ENCODE data around the gene TNNT1.
"Not testable (repeated sequence)": the region's sequence is repeated elsewhere in the genome, so short reads cannot be mapped to it uniquely, and the experiment has no call there.

The TNNT1 gene, protein sequence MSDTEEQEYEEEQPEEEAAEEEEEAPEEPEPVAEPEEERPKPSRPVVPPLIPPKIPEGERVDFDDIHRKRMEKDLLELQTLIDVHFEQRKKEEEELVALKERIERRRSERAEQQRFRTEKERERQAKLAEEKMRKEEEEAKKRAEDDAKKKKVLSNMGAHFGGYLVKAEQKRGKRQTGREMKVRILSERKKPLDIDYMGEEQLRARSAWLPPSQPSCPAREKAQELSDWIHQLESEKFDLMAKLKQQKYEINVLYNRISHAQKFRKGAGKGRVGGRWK

DNA sequence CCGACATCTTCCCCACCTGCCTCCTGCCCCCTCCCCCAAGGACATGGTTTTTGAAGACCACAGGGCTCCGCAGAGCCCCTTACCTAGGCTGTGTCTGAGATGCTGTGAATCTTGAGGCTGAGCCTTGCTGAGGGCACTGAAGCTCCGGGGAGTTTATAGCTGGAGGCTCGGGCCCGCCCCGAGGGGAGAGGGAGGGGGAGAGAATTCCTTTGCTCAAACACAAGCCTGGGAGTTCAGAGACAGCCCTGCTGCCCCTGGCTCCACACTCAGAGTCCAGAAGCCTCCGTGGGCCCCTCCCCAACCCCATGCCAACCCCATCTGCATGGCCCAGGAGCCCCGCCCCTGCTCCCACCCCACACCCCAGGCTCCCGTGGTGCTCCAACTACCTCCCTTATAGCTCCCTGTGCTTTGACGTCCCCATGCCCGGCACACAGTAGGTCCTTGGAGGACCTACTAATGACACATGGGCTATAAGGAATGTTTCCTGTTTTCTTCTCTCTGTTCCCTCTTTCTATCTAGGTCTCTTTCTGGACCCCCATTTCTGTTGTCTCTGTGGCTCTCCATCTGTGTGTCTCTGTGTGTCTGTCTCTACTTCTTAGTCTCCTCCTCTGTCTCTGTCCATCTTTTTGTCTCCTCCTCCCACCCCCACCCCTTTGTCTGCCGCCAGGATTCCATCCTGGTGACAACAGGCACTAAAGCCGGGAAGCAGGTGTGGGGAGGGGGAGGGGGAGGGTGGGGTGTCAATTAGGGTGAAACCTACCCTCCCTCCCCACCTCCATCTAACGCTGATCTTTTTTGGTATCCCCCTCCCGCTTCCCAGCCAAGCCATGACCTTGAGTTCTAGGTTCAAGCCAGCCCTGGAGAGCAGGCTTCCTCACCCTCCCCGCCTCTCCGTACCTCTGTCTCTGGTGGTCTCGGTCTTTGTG is at the start of gene TNNT1:
Gene TNNT1, minus strand, starts transcription at position 129 of the 926 bp plus-strand sequence. CDS start 2,049 bp downstream, outside the sequence.
- DNase-seq (ENCODE audit: low read depth in 2 of 2): no peak

DNA sequence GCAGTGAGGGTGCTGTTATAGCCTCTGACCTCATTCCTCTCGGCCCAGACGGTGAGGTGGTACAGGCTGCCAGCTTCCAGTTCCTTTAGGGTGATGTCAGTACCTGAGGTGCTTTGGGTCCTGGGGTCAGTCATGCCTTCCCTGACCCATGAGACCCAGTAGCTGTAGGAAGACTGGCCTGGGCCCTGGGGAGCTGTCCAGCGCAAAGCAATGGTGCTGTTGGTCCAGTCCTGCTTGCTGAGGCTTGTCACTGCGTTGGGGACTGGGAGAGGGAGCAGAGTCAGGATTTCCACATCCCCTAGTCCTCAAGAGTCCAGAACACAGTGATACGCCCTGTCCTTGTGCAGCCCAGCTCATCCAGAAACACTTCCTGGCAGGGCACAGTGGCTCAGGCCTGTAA is 49.6 kb upstream of the TNNT1 start:
- no peak for DNase-seq (ENCODE audit: low read depth in 2 of 2)

DNA sequence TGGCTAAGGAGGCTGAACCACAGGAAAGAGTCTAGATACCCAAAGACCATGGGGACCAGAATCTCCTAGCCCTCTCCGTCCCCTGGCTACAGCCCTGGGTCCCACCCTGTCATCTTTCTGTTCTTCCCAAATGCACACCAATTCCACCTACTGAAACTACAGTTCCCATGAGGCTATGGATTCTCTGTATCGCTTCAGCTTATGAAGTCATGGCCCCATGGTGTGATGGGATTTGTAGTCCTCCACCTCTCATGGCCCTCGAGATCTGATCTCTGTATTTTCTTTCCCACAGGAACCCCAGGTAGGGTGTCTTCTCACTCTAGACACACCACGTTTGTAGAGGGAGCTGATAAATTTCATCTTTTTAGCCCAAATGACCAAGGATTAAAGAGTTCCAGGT is 48.5 kb upstream of the TNNT1 start:
- DNase-seq (ENCODE audit: low read depth in 2 of 2): no peak

DNA sequence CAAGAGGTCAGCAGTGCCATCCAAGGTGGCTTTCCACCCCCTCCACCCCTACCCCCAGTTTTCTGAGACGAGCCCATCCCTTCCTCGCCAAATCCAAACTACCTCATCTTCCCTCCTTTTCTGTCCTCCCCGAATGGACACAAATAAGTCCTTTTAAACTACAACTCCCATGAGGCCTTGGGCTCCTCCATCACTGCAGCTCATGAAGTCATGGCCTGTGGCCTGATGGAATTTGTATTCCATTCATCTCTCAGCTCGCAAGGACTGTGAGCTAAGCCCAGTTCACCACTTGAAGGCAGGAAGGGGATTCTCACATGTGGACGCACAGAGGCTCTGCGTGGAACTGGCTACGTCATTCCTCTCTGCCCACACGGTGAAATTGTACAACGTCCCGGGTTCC is 47.8 kb upstream of the TNNT1 start:
- DNase-seq (ENCODE audit: low read depth in 2 of 2): no peak

DNA sequence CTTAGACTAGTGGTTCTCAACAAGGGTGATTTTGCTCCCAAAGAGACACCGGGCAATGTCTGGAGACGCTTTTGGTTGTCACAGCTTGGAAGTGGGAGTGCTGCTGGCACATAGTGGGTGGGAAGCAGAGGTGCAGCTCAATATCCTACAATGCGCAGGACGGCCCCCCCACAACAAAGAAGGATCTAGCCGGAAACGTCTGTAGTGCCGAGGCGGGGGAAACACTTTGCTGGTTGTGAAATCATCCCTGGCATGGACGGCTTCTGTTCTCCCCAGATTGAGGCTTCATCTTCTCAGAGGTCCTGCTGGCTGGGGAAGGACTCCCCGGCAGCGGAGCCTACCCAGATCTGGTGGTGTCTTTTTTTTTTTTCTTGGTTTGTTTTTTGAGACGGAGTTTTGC is 44.5 kb upstream of the TNNT1 start:
- no peak for DNase-seq (ENCODE audit: low read depth in 2 of 2)

DNA sequence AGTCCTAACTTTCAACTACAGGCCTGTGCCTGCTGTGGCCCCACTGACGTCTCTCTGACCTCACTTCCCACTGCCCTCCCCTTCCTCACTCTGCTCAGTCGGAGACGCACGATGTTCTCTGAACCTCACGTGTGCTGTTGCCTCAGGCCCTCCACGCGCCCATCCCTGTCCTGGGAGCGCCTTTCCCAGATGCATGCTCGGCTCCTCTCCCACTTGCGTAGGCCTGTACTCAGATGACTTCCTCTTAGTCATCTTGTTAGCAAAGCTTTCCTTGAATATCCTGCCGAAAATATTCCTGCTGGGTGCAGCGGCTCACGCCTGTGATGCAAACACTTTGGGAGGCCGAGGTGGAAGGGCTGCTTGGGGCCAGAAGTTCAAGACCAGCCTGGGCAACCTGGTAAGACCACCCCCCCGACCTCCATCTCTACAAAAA is 40.4 kb upstream of the TNNT1 start:
- DNase-seq (ENCODE audit: low read depth in 2 of 2): no peak

DNA sequence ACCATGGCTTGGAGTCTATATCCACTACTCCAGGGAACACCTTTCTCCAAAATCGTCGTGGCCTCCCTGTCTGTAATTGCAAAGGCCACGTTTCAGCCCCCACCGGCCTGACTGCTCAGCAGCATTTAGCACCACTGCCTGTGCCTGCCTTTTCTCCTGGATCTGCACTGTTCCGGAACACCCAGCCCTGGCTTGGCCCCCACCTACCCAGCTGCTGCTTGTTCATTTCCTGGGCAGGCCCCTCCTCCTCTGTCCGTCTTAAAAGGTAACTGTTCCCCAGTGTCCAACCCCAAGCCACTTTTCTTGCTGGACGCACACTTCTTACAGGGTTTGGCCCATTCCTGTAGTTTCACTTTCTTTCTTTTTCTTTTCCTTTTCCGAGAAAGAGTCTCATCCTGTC is 39.6 kb upstream of the TNNT1 start:
- no peak for DNase-seq (ENCODE audit: low read depth in 2 of 2)

DNA sequence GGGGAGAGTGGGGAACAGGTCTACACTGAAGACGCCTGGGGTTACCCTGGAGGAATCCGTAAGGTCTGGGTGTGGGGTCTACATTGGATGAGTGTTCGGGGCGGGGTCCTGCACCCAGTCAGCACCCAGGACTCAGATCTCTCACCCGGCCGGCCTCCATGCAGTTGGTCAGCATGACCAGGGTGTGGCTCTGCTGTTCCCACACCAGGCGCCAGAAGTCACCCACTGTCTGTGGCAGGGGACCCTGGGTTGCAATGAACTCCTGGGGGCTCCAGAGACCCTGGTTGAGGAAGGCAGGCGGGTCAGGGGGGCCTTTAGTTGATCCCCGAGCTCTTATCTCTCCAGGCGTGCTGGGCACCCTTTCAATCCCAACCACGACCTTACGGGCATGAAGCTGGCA is 37.1 kb upstream of the TNNT1 start:
- no peak for DNase-seq (ENCODE audit: low read depth in 2 of 2)

DNA sequence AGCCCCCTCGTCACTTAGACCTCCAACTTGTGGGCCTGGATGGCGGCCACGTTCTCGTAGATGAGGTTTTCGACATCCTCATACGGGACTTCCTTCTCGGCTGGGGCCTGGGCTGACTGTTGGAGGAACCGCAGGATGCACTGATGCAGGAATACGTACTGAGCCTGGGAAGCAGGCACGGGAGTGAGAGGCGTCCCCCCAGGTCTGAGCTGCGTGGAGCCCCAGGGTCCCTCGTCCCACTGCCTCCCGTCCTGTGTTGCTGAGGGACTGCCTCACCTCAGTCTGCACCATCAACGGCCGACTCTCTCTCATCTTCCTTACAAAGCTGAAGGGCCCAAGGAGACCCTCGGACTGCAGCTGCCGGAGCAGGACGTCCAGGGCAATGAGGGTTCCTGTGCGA is 32.7 kb upstream of the TNNT1 start:
- no peak for DNase-seq (ENCODE audit: low read depth in 2 of 2)

DNA sequence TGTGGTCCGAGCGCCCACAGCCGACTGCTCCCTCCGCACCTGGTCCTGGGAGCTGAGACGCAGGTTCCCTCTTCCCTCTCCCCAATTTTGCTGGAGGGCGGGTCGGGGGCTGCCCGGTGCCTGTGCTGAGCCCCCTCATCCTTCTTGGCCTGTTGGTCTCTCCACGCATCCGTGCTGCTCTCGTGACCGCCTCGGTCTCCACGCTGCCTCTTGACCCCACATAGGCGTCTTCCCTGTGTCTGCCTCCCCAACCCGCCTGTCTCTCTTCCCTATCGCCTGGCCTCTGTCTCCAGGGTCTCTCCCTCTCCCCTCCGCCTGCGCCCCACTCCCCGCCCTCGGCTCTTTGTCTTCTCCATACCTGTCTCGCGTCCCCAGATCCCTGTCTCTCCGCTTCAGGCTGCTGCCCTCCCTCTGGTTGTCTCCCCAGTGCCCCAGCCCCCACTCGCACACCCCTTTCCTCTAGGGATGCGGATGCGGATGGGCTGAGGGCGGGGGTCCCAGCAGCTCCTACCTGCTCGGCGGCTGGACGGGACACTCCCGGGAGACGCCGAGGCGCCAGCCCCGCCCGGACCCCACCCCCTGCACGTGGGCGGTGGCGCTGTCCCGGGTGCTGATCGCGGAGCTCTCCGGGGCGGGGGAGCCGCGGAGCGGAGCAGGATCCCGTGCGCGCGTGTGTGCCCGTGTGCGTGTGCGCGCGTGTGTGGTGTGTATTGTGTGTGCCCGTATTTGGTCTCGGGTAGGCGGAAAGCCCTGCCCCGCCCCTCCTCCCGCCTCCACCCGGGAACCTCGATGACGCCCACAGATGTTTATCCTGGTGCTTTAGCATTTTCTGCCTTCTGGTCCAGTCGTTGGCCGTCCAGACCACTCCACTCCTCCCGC is 30.8 kb upstream of the TNNT1 start, which contains the start of gene SYT5:
Gene SYT5, minus strand, starts transcription at position 684 of the 879 bp plus-strand sequence. CDS start 1,248 bp downstream, outside the sequence.
- DNase-seq (ENCODE audit: low read depth in 2 of 2): no peak

DNA sequence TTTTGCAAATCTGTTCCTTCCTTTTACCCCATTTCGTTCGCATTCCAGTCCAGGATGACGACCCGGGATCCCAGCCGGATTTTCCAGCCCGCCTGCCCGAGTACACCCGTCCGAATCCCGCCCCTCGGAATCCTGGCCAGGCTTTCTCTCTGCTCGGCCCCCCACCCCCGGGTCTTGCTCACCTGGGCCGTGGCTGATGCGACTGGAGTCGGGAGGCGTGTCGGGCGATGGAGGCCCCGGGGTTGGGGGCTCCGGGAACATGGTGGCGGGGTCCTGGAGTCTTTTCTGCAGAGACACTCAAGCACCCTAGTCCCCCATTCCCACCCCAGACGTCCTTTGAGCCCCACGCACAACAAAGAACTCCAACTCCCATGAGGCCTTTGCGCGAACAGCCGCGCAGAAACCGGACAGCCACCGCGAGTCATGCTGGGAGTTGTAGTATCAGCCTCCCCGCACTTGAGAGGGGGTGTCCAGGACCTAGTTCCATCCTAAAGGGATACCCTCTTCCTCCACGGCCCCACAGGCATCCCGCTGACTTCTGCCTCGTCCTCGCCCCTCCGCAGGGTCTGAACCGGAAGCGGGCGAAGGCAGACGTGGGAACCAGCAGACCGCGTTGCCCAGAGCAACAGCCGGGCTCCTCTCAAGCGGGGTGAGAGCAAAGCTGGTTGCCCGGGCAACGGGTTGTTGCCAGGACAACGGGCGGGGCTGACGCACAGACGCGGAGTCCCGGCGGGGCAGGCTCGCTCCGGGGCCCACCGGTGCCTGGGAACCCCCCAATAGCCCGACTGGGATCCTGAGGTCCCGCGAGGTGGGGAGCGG is 30.0 kb upstream of the TNNT1 start:
- DNase-seq (ENCODE audit: low read depth in 2 of 2): peak; percentile 82 to 88

DNA sequence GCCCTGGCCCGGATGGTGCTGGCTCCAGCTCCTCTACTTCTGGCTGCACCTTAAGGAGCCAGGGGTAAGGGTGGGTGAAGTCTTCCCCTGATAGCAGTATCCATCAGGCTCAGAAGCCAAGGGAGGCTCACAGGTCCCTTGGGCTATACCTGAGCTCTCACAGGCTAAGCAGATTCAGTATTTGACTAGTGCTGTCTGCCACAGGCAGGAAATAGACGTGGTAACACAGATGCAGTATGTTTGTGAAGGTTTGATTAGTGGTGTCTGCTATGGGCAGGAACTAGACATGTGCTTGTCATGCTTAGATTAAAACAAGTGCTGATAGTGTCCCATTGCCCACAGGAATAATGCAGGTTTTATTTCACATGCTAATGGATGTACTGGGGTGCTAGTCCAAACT is 27.1 kb upstream of the TNNT1 start:
- no peak for DNase-seq (ENCODE audit: low read depth in 2 of 2)

DNA sequence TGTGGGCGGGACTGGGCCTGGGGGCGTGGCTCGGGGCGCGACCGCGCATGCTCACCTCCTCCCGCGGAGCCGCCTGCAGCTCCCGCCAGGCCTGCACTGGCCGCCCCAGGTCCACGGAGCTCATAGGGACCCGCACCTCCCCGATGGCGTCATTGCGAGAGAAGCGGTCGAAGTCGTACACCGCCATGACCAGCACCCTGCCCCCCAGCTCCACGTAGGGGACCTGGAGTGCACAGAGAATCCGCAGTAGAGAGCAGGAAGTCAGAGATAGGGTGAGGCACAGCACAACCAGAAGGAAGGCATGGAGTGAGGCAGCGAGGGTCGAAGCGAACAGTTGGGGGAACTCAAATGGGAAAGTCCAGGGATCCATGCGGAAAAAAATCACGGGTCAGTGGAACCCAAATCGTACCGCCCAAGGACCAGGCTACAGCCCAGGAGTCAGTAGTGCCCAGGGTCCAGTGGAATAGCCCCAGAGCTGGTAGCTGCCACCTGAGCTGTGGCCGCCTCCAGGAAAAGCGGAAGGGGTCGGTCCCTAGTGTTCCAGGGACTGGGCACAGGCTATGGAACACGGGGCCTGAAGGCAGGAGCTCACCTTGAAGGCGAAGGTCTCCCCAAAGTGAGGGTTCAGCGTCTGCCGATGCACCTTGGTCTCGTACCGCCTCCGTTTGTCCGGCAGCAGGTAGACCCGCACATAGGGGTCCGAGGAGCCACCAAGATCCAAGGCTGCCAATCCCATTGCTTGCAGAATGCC is 26.3 kb upstream of the TNNT1 start:
- no peak for DNase-seq (ENCODE audit: low read depth in 2 of 2)

DNA sequence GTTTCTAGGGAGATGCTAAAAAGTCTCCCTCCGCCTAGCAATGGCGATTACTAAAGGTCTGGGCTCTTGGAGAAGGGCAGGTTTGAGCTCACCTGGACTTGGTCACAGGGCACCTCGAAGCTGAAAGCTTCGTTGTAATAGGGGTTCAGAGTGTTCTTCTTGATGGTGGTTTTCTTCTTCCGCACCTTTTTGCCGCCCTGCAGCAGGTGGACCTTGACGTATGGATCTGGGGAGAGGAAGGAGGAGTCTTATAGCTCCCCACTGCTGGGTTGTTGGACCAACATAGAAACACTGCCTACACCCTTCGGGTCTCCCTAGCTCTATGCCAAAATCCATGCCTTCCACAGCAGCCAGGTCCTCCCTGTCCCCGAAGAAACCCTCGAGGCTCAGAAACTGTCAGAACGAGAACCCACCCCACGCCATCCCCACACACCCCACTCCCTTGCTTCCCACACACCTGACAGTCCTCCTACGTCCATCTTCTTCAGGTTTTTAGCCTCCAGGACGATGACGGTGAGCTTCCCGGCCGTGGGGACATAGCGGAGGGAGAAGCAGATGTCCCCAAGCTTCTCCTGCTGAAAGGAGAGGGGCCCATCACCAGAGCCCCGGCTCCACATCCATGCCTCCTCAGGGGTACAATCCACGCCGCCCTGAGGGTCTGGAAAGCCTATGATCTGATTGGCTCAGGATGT is 25.6 kb upstream of the TNNT1 start:
- DNase-seq (ENCODE audit: low read depth in 2 of 2): no peak

DNA sequence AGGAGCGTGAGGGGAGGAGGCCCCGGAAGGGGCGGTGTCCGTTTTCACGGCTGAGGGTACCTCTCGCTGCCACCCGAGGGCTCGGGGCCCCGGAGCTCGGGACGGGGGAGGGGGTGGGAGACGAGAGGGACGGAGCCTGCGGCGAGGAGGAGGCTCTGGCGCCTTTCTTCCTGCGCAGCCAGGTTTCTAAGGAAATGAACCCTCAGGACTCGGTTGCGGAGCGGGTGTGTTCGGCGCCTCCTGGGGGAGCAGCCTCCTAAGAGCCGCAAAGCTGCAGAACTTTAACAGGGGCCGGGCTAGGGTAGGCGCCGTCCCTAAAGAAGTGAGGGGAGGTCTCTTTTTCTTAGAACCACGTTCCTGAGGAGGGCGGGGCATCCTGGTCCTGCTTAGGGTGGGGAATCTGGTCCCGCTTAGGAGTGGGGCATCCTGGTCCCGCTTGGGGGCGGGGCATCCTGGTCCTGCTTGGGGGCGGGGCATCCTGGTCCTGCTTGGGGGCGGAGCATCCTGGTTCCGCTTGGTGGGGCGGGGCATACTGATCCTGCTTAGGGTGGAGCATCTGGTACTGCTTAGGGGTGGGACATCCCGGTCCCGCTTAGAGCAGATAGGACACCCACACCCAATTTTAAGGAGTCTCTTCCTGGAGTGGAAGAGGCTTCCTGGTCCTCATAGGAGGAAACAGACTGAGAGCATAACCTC is 24.9 kb upstream of the TNNT1 start:
- no peak for DNase-seq (ENCODE audit: low read depth in 2 of 2)

DNA sequence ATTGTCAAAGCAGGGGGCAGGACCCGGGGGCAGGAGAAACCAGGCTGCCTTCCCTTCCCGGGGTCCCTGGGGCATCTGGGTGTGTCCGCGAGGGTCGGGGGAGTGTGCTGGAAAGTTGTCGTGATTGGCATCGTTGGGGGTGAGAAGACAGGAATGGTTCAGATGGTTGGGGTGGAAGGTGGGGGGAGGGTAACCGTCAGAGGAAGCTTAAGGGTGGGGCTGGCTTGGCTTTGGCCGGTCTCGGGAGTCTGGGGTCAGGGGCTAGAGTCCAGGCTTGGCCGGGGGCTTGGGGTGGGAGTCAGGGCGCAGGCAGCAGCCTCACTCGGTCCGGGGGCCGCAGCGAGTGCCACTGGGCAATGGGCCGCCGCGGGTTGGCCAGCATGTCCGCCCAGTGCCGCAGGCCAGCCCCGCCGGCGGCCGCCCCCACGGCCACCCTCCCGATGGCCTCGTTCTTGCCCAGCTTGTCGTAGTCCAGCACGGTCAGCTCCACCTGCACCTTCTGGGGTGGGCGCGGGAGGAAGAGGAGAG is 24.2 kb upstream of the TNNT1 start:
- no peak for DNase-seq (ENCODE audit: low read depth in 2 of 2)

DNA sequence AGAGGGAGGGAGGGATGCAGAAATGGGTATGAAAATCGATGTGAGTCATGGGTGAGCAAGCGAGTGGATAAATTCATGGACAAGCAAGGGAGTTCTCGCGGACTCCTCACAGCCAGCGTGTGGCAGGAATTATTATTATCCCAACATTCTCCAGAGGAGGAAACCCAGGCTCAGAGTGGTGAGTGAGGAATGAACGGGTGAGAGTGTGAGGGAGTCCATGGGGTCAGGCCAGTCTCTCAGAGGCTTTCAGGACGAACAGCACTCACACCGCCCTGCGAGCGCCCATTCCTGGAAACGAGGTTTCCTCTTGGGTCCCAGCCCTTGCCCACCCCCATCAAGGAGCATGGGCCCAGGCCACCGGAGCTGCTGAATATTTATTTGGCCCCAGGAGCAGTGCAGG is 23.7 kb upstream of the TNNT1 start:
- DNase-seq (ENCODE audit: low read depth in 2 of 2): no peak

DNA sequence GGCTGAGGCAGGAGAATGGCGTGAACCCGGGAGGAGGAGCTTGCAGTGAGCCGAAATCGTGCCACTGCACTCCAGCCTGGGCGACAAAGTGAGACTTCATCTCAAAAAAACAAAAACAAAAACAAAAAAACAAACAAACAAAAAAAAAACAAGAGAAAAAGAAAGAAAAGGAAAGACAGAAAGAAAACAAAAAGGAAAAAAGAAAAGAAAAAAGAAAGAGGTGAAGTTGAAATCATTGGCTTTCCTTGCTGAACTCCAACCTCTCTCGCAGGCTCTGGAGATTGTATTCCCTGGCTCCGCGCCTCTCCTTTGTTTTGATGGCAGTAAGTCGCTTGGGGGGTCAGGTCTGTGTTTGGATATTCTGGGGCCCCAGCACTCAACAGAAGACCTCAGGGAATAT is 23.3 kb upstream of the TNNT1 start:
- not testable (repeated sequence) for DNase-seq (ENCODE audit: low read depth in 2 of 2)

DNA sequence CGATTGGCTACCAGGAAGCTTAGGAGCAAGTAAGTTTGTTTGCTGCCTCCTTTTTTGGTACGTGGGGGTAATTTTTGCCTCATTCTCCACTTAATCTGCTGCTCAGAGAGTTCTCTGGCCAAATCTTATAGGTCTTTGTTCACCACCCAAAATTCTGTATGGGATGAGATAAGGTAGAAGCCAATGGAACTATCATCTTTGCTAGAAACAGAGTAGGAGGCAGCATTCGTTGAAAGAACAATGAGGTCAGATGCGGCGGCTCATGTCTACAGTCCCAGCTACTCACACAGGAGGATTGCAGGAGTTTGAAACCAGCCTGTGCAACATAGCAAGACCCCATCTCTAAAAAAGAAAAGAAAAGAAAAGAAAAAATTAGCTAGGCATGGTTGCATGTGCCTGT is 22.4 kb upstream of the TNNT1 start:
- DNase-seq (ENCODE audit: low read depth in 2 of 2): no peak
